Transverse colon (tissue), 4 donors: ENCODE measurements around the gene RABGAP1L. TPM values are rescaled to one million over a fixed set of nuclear protein-coding genes. Genes with fewer than 3 reads are reported as not detected.
"Not testable (repeated sequence)": the region's sequence is repeated elsewhere in the genome, so short reads cannot be mapped to it uniquely, and the experiment has no call there.

Experiments used
- DNase-seq: peaks from one replicate; pipeline ENCODE4 v3.0.0-alpha.2; 2019
- H3K27ac ChIP-seq, 4 donors: fragments of 200-600 bp; sonication (generic); 2 replicates each; pipeline ENCODE4 v1.5.1; 2016 to 2018; ENCODE audit warnings: inconsistent platforms in 4 of 4
- H3K27me3 ChIP-seq: fragments of 200-600 bp; sonication (generic); 2 replicates; pipeline ENCODE4 v1.5.1; 2017; ENCODE audit warnings: inconsistent platforms
- H3K36me3 ChIP-seq, 4 donors: fragments of 200-600 bp; sonication (generic); 2 replicates each; pipeline ENCODE4 v1.5.1; 2017 to 2019; ENCODE audit warnings: inconsistent platforms in 4 of 4
- H3K4me1 ChIP-seq, 4 donors: fragments of 200-600 bp; sonication (generic); 2 replicates each; pipeline ENCODE4 v1.5.1; 2017 to 2020; ENCODE audit warnings: inconsistent platforms in 4 of 4
- H3K4me3 ChIP-seq, 4 donors: fragments of 200-600 bp; sonication (generic); 1 replicate in 1 of 4; 2 replicates in 3 of 4; pipeline versions ENCODE4 v1.5.1 to v1.6.1; 2017 to 2019; ENCODE audit warnings: inconsistent platforms in 4 of 4
- H3K9me3 ChIP-seq, 2 donors: fragments of 200-600 bp; sonication (generic); 2 replicates each; pipeline ENCODE4 v1.5.1; 2017 to 2019; ENCODE audit warnings: inconsistent platforms in 2 of 2
- CTCF ChIP-seq, 5 experiments: fragments of 200-600 bp in 3 of 5; fragments of 450-650 bp in 2 of 5; sonication (generic) in 3 of 5; IDR thresholded peaks; 1 replicate in 2 of 5; 2 replicates in 3 of 5; pipeline ENCODE4 v1.5.1; 2016 to 2017; ENCODE audit warnings: antibody characterized with exemption in 5 of 5, inconsistent platforms in 3 of 5, mild to moderate bottlenecking in 2 of 5, moderate library complexity in 1 of 5
- EP300 ChIP-seq: sonication (generic); formaldehyde crosslinking; IDR thresholded peaks from one replicate; pipeline ENCODE4 v1.6.1; 2017; ENCODE audit warnings: antibody characterized with exemption, low read depth
- POLR2A ChIP-seq: fragments of 450-650 bp; IDR thresholded peaks from one replicate; pipeline ENCODE4 v1.6.1; 2016; ENCODE audit warnings: antibody characterized with exemption, mild to moderate bottlenecking, moderate library complexity
- POLR2AphosphoS5 ChIP-seq, 3 donors: sonication (generic); formaldehyde crosslinking; IDR thresholded peaks; one replicate each; pipeline ENCODE4 v1.6.1; 2016; ENCODE audit warnings: antibody characterized with exemption in 3 of 3
- WGBS, 2 donors: methylation state at CpG; one replicate each; pipeline ENCODE4 v1.1.5; 2018; ENCODE audit warnings: low coverage in 1 of 2; 5-methylcytosine and 5-hydroxymethylcytosine counted together
- in situ Hi-C, 4 donors: fragments of 200-750 bp; cut with MboI; loops; one replicate each; pipeline versions ENCODE4 v1.15.0 to v1.15.1; 2017; ENCODE audit warnings: low sequenced_read_pairs in 3 of 4, low pct_ligation_motif_present in 1 of 4, low pct_unique_long_range_greater_than_20kb in 1 of 4
- intact Hi-C: fragments of 100-400 bp; cut with DNase I; formaldehyde crosslinking; loops from one replicate; pipeline ENCODE4 v1.15.1; 2023; ENCODE audit warnings: low total_unique reads
- total RNA-seq, 4 donors: library from RNA; depleted of rRNA; stranded (reverse); fragments of >200 nt; gene quantifications; one replicate each; pipeline ENCODE4 v1.1.0, GENCODE V29; 2016

Gene RABGAP1L
- total RNA-seq, 4 donors from 2014 or later = 68.9 to 127 (median 99.9) TPM

- no peaks in the 10 kb centered on the region for H3K36me3 ChIP-seq
- H3K27me3 ChIP-seq = no peaks in the 10 kb centered on the region
- intact Hi-C loops = no loop called here
- H3K27ac ChIP-seq = no peak overlapping the region
- no peak overlapping the region for H3K4me3 ChIP-seq
- peaks cover 0 to 2% (median 0%) of the 10 kb centered on the region in 4 donors for H3K4me1 ChIP-seq
- no peak for DNase-seq
- TF ChIP-seq CTCF (IDR thresholded peaks at IDR 0.05) (no peak), EP300 (no peak), POLR2AphosphoS5 (IDR thresholded peaks at IDR 0.05) (no peak), POLR2A (no peak)
- H3K9me3 ChIP-seq = no peaks in the 10 kb centered on the region
- in situ Hi-C loops = no loop called here
These were observed 678.1 kb downstream of the RABGAP1L start for GRCh38 chr1:174837386-174837785.

- 90 to 92% methylated on average over 1 of the region's 1 CpG for WGBS, 2 donors
These were observed 679.9 kb downstream of the RABGAP1L start for GRCh38 chr1:174839211-174839610.

GRCh38 chr1:174841747-174842146, 682.4 kb downstream of the RABGAP1L start:
- Histone ChIP-seq H3K9me3 (peaks cover 0 to 3% of the 10 kb centered on the region in 2 donors), H3K36me3 (no peaks in the 10 kb centered on the region), H3K27me3 (no peaks in the 10 kb centered on the region), H3K4me1 (peaks cover 0 to 2% (median 0%) of the 10 kb centered on the region in 4 donors), H3K4me3 (no peak overlapping the region), H3K27ac (no peak overlapping the region)
- WGBS, 2 donors = 28 to 50% methylated on average over 1 of the region's 1 CpG
- no peak for DNase-seq
- intact Hi-C loops (no loop called here), in situ Hi-C loops (no loop called here)
- TF ChIP-seq POLR2A (no peak), POLR2AphosphoS5 (IDR thresholded peaks at IDR 0.05) (no peak), CTCF (IDR thresholded peaks at IDR 0.05) (no peak), EP300 (no peak)

More at GRCh38 chr1:174839211-174839610, 679.9 kb downstream of the RABGAP1L start:
- peaks cover 0 to 2% (median 0%) of the 10 kb centered on the region in 4 donors for H3K4me1 ChIP-seq
- in situ Hi-C loops (no loop called here), intact Hi-C loops (no loop called here)
- DNase-seq = no peak
- no peaks in the 10 kb centered on the region for H3K36me3 ChIP-seq
- H3K9me3 ChIP-seq = peaks cover 0 to 3% of the 10 kb centered on the region in 2 donors
- H3K27me3 ChIP-seq = no peaks in the 10 kb centered on the region
- TF ChIP-seq EP300 (no peak), POLR2A (no peak), POLR2AphosphoS5 (IDR thresholded peaks at IDR 0.05) (no peak), CTCF (IDR thresholded peaks at IDR 0.05) (no peak)
- H3K27ac ChIP-seq = no peak overlapping the region
- H3K4me3 ChIP-seq = no peak overlapping the region

- H3K9me3 ChIP-seq, H3K4me1 ChIP-seq, intact Hi-C loops, DNase-seq, in situ Hi-C loops, H3K36me3 ChIP-seq, H3K27me3 ChIP-seq: not testable (repeated sequence)
- 82 to 83% methylated on average over 2 to 12 of the region's 36 CpGs for WGBS, 2 donors
- H3K4me3 ChIP-seq = peak overlapping the region in 3 of 4 donors; percentile 8 to 21 (median 10)
- peak overlapping the region in 3 of 4 donors; percentile 26 to 61 (median 61) for H3K27ac ChIP-seq
These were observed 689.6 kb downstream of the RABGAP1L start for GRCh38 chr1:174848593-174849560.
